H9 (cell line): ENCODE results near the gene ESM1. TPM values are rescaled to one million over a fixed set of nuclear protein-coding genes. Genes with fewer than 3 reads are reported as not detected.

ENCODE experiments used
- DNase-seq: peaks from one replicate; pipeline ENCODE4 v3.0.0-alpha.2; 2017
- H2AFZ ChIP-seq: one replicate; pipeline ENCODE4 v1.6.1; 2013; ENCODE audit warnings: mild to moderate bottlenecking, low read length, control low read depth, moderate library complexity
- H2AK5ac ChIP-seq: 2 replicates; pipeline ENCODE4 v1.6.1; 2013; ENCODE audit warnings: low read length, control low read depth, mixed read lengths; ENCODE audit not compliant: insufficient read length
- H2BK120ac ChIP-seq: one replicate; pipeline ENCODE4 v1.6.1; 2013; ENCODE audit warnings: low read depth, mild to moderate bottlenecking, low read length, control low read depth, inconsistent platforms; ENCODE audit not compliant: poor library complexity, severe bottlenecking
- H2BK12ac ChIP-seq: 2 replicates; pipeline ENCODE4 v1.6.1; 2013; ENCODE audit warnings: low read length, control low read depth, mixed read lengths, low read depth; ENCODE audit not compliant: insufficient read length
- H2BK15ac ChIP-seq: 2 replicates; pipeline ENCODE4 v1.6.1; 2013; ENCODE audit warnings: low read depth, low read length, control low read depth
- H2BK20ac ChIP-seq: one replicate; pipeline ENCODE4 v1.6.1; 2013; ENCODE audit warnings: low read depth, mild to moderate bottlenecking, low read length, control low read depth, inconsistent platforms; ENCODE audit not compliant: poor library complexity, severe bottlenecking
- H2BK5ac ChIP-seq: 2 replicates; pipeline ENCODE4 v1.6.1; 2013; ENCODE audit warnings: low read length, control low read depth, mixed read lengths; ENCODE audit not compliant: insufficient read length
- H3K14ac ChIP-seq: 2 replicates; pipeline ENCODE4 v1.6.1; 2013; ENCODE audit warnings: low read length, control low read depth; ENCODE audit not compliant: insufficient read depth
- H3K18ac ChIP-seq: 2 replicates; pipeline ENCODE4 v1.6.1; 2013; ENCODE audit warnings: low read depth, mild to moderate bottlenecking, mixed read lengths, low read length, control low read depth; ENCODE audit not compliant: insufficient read length
- H3K23ac ChIP-seq: 2 replicates; pipeline ENCODE4 v1.6.1; 2013; ENCODE audit warnings: low read length, control low read depth, mixed read lengths, low read depth; ENCODE audit not compliant: insufficient read length
- H3K23me2 ChIP-seq: 2 replicates; pipeline ENCODE4 v1.6.1; 2013; ENCODE audit warnings: low read depth, mild to moderate bottlenecking, mixed read lengths, low read length, control low read depth; ENCODE audit not compliant: insufficient read length, poor library complexity, severe bottlenecking
- H3K27ac ChIP-seq: 2 replicates; pipeline ENCODE4 v1.5.1; 2013; ENCODE audit warnings: low read length, control low read depth, mixed read lengths, low read depth; ENCODE audit not compliant: insufficient read length
- H3K27me3 ChIP-seq: 2 replicates; pipeline ENCODE4 v1.6.1; 2013; ENCODE audit warnings: low read length, control low read depth, inconsistent platforms; ENCODE audit not compliant: insufficient read depth
- H3K4ac ChIP-seq: 2 replicates; pipeline ENCODE4 v1.6.1; 2013; ENCODE audit warnings: low read depth, mild to moderate bottlenecking, control low read depth, inconsistent platforms, low read length, moderate library complexity
- H3K4me1 ChIP-seq: 2 replicates; pipeline ENCODE4 v1.6.1; 2013; ENCODE audit warnings: low read length, control low read depth, inconsistent platforms; ENCODE audit not compliant: insufficient read depth
- H3K4me2 ChIP-seq: 2 replicates; pipeline ENCODE4 v1.6.1; 2013; ENCODE audit warnings: low read length, control low read depth, mixed read lengths; ENCODE audit not compliant: insufficient read length, insufficient read depth
- H3K56ac ChIP-seq: 2 replicates; pipeline ENCODE4 v1.6.1; 2013; ENCODE audit warnings: low read depth, mild to moderate bottlenecking, mixed read lengths, low read length, control low read depth; ENCODE audit not compliant: insufficient read length
- H3K79me1 ChIP-seq: 2 replicates; pipeline ENCODE4 v1.6.1; 2013; ENCODE audit warnings: low read depth, mild to moderate bottlenecking, moderate library complexity, low read length, control low read depth, inconsistent platforms; ENCODE audit not compliant: insufficient read depth, poor library complexity, severe bottlenecking
- H3K79me2 ChIP-seq: 2 replicates; pipeline ENCODE4 v1.6.1; 2013; ENCODE audit warnings: low read length, control low read depth, inconsistent platforms; ENCODE audit not compliant: insufficient read depth
- H3K9ac ChIP-seq: 2 replicates; pipeline ENCODE4 v1.6.1; 2013; ENCODE audit warnings: low read length, control low read depth, mixed read lengths; ENCODE audit not compliant: insufficient read length; ENCODE audit errors: extremely low read depth
- H3K9me3 ChIP-seq: one replicate; pipeline ENCODE4 v1.6.1; 2013; ENCODE audit warnings: low read depth, low read length, inconsistent platforms; ENCODE audit not compliant: control insufficient read depth
- H3T11ph ChIP-seq: one replicate; pipeline ENCODE4 v1.6.1; 2013; ENCODE audit warnings: mild to moderate bottlenecking, low read length, control low read depth, inconsistent platforms
- H4K20me1 ChIP-seq: one replicate; pipeline ENCODE4 v1.6.1; 2013; ENCODE audit not compliant: control insufficient read depth, insufficient read length, insufficient read depth
- H4K5ac ChIP-seq: 2 replicates; pipeline ENCODE4 v1.6.1; 2013; ENCODE audit warnings: low read depth, mild to moderate bottlenecking, mixed read lengths, low read length, control low read depth; ENCODE audit not compliant: insufficient read length
- H4K8ac ChIP-seq: replicated peaks from 2 replicates; pipeline ENCODE4 v1.6.1; 2013; ENCODE audit warnings: low read length, control low read depth, mixed read lengths, low read depth; ENCODE audit not compliant: insufficient read length
- H4K91ac ChIP-seq: 2 replicates; pipeline ENCODE4 v1.6.1; 2013; ENCODE audit warnings: low read depth, mild to moderate bottlenecking, moderate library complexity, mixed read lengths, low read length, control low read depth; ENCODE audit not compliant: insufficient read length
- H3K27ac Mint-ChIP-seq, 3 experiments: 2 replicates in 2 of 3; 3 replicates in 1 of 3; pipeline ENCODE4 v1.8.0; 2020 to 2021; ENCODE audit warnings: mixed read lengths in 3 of 3, mild to moderate bottlenecking in 1 of 3, moderate library complexity in 1 of 3
- H3K27me3 Mint-ChIP-seq: 2 replicates; pipeline ENCODE4 v1.8.0; 2021; ENCODE audit warnings: low read depth, mild to moderate bottlenecking, moderate library complexity, mixed read lengths
- H3K36me3 Mint-ChIP-seq, 3 experiments: 2 replicates in 2 of 3; 3 replicates in 1 of 3; pipeline ENCODE4 v1.8.0; 2020 to 2021; ENCODE audit warnings: low read depth in 3 of 3, mixed read lengths in 3 of 3; ENCODE audit not compliant: insufficient read depth in 1 of 3
- H3K4me1 Mint-ChIP-seq, 2 experiments: 2 replicates each; pipeline ENCODE4 v1.8.0; 2020; ENCODE audit warnings: mixed read lengths in 2 of 2
- H3K4me3 Mint-ChIP-seq, 2 experiments: 2 replicates in 1 of 2; 3 replicates in 1 of 2; pipeline ENCODE4 v1.8.0; 2020 to 2021; ENCODE audit warnings: mild to moderate bottlenecking in 2 of 2, mixed read lengths in 2 of 2, moderate library complexity in 1 of 2
- H3K9me3 Mint-ChIP-seq, 2 experiments: 2 replicates in 1 of 2; 3 replicates in 1 of 2; pipeline ENCODE4 v1.8.0; 2020; ENCODE audit warnings: mild to moderate bottlenecking in 2 of 2, mixed read lengths in 2 of 2, moderate library complexity in 1 of 2
- WGBS: extraction: QIAGEN DNeasy Blood & Tissue Kit; methylation state at CpG from one replicate; pipeline ENCODE4 v1.1.7; 2013; ENCODE audit warnings: missing lambda C conversion rate, low lambda C conversion rate, mixed read lengths; ENCODE audit not compliant: insufficient read length; ENCODE audit errors: extremely low coverage; 5-methylcytosine and 5-hydroxymethylcytosine counted together
- total RNA-seq: library from RNA; stranded (reverse); gene quantifications from 2 replicates; pipeline ENCODE4 v1.2.1, GENCODE V29; 2021
- TF ChIP-seq, protein P1 (sequence below): fragments of 200-600 bp; sonication (generic); conservative IDR thresholded peaks from 3 replicates; pipeline ENCODE4 v1.8.0; 2021; ENCODE audit warnings: antibody characterized with exemption, mild to moderate bottlenecking

ESM1 gene
- total RNA-seq, 1 experiment from 2014 or later = not detected

DNA sequence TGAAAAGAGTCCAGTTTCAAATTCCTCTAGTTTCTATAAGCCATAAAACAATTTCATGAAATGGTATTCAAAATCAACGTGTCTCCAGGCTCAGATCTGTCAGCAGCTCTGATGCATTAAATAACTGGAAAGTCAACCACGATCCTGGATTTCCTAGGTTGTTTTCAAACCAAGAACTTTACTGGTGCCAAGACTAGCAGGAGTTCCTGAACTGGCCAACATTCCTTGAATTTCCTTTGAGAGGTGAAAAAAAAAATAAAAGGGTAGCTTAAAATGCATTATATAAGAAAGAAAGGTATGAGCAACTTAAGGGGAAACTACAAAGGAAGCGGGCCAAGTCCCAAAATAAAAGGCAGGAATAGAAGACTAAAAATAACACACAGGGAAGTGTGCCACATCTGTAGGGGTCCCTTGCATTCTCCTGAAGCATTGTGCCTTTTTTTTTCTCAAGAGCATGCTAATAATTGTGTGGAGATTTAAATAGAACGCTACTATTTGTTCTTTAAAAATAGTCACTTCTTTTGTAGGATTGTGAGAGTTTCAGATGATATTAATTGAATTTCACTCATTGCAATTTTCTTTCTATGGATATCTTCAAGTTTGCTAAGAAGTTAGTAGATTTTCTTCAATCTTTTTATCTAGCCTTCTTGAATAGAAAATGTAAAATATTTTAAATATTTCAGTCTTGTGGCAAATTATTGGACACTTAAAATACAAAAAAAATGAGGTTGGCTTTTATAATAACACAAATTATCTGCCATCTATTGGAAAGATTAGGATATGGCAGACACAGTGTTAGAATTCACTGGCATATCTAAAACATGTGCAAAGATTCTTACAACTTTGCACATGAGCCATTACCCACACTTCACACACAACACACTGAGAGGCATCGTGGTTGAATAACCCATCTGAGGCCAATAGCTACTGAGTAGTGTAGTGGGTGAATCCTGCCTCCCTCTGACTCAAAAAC is 15.3 kb downstream of the ESM1 start:
- no peak overlapping the region for H3T11ph ChIP-seq
- WGBS = no CpG with 5 or more reads among the region's 5 CpGs
- no peak overlapping the region for H2BK5ac ChIP-seq
- Mint-ChIP-seq H3K4me1 (peaks cover 3 to 7% of the 10 kb centered on the region in 2 experiments), H3K27ac (no peak overlapping the region), H3K9me3 (peaks cover 0 to 2% of the 10 kb centered on the region in 2 experiments; a peak in 2 of 5 replicates), H3K27me3 (no peaks in the 10 kb centered on the region), H3K4me3 (no peak overlapping the region), H3K36me3 (peaks cover 0 to 5% (median 0%) of the 10 kb centered on the region in 3 experiments; a peak in 3 of 7 replicates)
- no peak overlapping the region for H2BK120ac ChIP-seq
- H2BK15ac ChIP-seq = no peak overlapping the region
- H3K23ac ChIP-seq = no peak overlapping the region
- no peak overlapping the region for H3K18ac ChIP-seq
- no peaks in the 10 kb centered on the region for H4K20me1 ChIP-seq
- H2BK12ac ChIP-seq = no peak overlapping the region
- no peak overlapping the region for H3K56ac ChIP-seq
- H3K79me2 ChIP-seq = no peaks in the 10 kb centered on the region
- no peak for DNase-seq
- H3K79me1 ChIP-seq = no peaks in the 10 kb centered on the region
- no peak overlapping the region for H2AFZ ChIP-seq
- H3K9ac ChIP-seq = no peak overlapping the region
- H3K4me2 ChIP-seq = no peak overlapping the region
- no peak overlapping the region for H2BK20ac ChIP-seq
- H3K23me2 ChIP-seq = no peaks in the 10 kb centered on the region
- H4K5ac ChIP-seq = no peak overlapping the region
- H4K8ac ChIP-seq = no peak overlapping the region
- H3K14ac ChIP-seq = no peak overlapping the region
- H3K9me3 ChIP-seq = no peaks in the 10 kb centered on the region
- no peak overlapping the region for H4K91ac ChIP-seq
- TF ChIP-seq, protein P1, sequence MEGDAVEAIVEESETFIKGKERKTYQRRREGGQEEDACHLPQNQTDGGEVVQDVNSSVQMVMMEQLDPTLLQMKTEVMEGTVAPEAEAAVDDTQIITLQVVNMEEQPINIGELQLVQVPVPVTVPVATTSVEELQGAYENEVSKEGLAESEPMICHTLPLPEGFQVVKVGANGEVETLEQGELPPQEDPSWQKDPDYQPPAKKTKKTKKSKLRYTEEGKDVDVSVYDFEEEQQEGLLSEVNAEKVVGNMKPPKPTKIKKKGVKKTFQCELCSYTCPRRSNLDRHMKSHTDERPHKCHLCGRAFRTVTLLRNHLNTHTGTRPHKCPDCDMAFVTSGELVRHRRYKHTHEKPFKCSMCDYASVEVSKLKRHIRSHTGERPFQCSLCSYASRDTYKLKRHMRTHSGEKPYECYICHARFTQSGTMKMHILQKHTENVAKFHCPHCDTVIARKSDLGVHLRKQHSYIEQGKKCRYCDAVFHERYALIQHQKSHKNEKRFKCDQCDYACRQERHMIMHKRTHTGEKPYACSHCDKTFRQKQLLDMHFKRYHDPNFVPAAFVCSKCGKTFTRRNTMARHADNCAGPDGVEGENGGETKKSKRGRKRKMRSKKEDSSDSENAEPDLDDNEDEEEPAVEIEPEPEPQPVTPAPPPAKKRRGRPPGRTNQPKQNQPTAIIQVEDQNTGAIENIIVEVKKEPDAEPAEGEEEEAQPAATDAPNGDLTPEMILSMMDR = no peak
- peaks cover 2% of the 10 kb centered on the region; the same call in 1 of the 2 replicates for H3K4me1 ChIP-seq
- no peak overlapping the region for H3K27ac ChIP-seq
- no peak overlapping the region for H2AK5ac ChIP-seq
- no peaks in the 10 kb centered on the region for H3K27me3 ChIP-seq
- H3K4ac ChIP-seq = no peak overlapping the region
